Liver (tissue), 9 donors: Measurements from ENCODE around the gene SLC6A18. TPM values are rescaled to one million over a fixed set of nuclear protein-coding genes. Genes with fewer than 3 reads are reported as not detected.

Experiments used
- DNase-seq: peaks from one replicate; pipeline ENCODE4 v3.0.0-alpha.2; 2017; ENCODE audit warnings: low spot score
- H3K27ac ChIP-seq, 2 donors: one replicate each; pipeline ENCODE4 v1.7.0; 2013; ENCODE audit warnings: inconsistent platforms in 2 of 2, low read length in 2 of 2, control low read depth in 1 of 2, low read depth in 1 of 2, mild to moderate bottlenecking in 1 of 2
- H3K27me3 ChIP-seq, 4 donors: one replicate each; pipeline versions ENCODE4 v1.6.1 to v1.7.0; 2013; ENCODE audit warnings: low read length in 3 of 4, inconsistent platforms in 1 of 4, mild to moderate bottlenecking in 1 of 4, moderate library complexity in 1 of 4; ENCODE audit not compliant: control insufficient read depth in 4 of 4, insufficient read depth in 4 of 4
- H3K36me3 ChIP-seq, 4 donors: one replicate each; pipeline versions ENCODE4 v1.6.1 to v1.7.0; 2013; ENCODE audit warnings: low read length in 3 of 4, mild to moderate bottlenecking in 3 of 4, low read depth in 1 of 4, moderate library complexity in 1 of 4; ENCODE audit not compliant: control insufficient read depth in 4 of 4, insufficient read depth in 3 of 4
- H3K4me1 ChIP-seq, 4 donors: one replicate each; pipeline versions ENCODE4 v1.6.1 to v1.7.0; 2013; ENCODE audit warnings: low read length in 3 of 4, mild to moderate bottlenecking in 3 of 4, moderate library complexity in 1 of 4; ENCODE audit not compliant: control insufficient read depth in 4 of 4, insufficient read depth in 4 of 4
- H3K4me3 ChIP-seq, 3 donors: one replicate each; pipeline versions ENCODE4 v1.6.1 to v1.7.0; 2013; ENCODE audit warnings: low read length in 3 of 3, control low read depth in 1 of 3, low read depth in 1 of 3, mild to moderate bottlenecking in 1 of 3
- H3K9ac ChIP-seq, 2 donors: one replicate each; pipeline ENCODE4 v1.7.0; 2013; ENCODE audit warnings: low read length in 2 of 2, mild to moderate bottlenecking in 2 of 2, moderate library complexity in 2 of 2, control low read depth in 1 of 2, low read depth in 1 of 2
- H3K9me3 ChIP-seq, 4 donors: one replicate each; pipeline versions ENCODE4 v1.6.1 to v1.7.0; 2013; ENCODE audit warnings: low read length in 3 of 4; ENCODE audit not compliant: control insufficient read depth in 4 of 4
- ATF3 ChIP-seq: IDR thresholded peaks from 2 replicates; pipeline ENCODE4 v1.6.1; 2016; ENCODE audit warnings: antibody characterized with exemption
- EGR1 ChIP-seq, 2 donors: IDR thresholded peaks; 2 replicates each; pipeline ENCODE4 v1.6.1; 2016 to 2018; ENCODE audit warnings: antibody characterized with exemption in 2 of 2, low read depth in 2 of 2
- FOXA1 ChIP-seq: IDR thresholded peaks from 2 replicates; pipeline ENCODE4 v1.6.1; 2016; ENCODE audit warnings: antibody characterized with exemption
- FOXA2 ChIP-seq: IDR thresholded peaks from 2 replicates; pipeline ENCODE4 v1.6.1; 2016; ENCODE audit warnings: antibody characterized with exemption
- GABPA ChIP-seq, 2 donors: IDR thresholded peaks in 1 of 2; conservative IDR thresholded peaks in 1 of 2; 2 replicates each; pipeline ENCODE4 v1.6.1; 2016; ENCODE audit warnings: antibody characterized with exemption in 2 of 2, mild to moderate bottlenecking in 1 of 2, moderate library complexity in 1 of 2
- HNF4A ChIP-seq, 2 donors: conservative IDR thresholded peaks; 2 replicates each; pipeline ENCODE4 v1.6.1; 2016; ENCODE audit warnings: antibody characterized with exemption in 2 of 2, mild to moderate bottlenecking in 2 of 2
- HNF4G ChIP-seq: IDR thresholded peaks from 2 replicates; pipeline ENCODE4 v1.6.1; 2016; ENCODE audit warnings: antibody characterized with exemption
- MAX ChIP-seq: IDR thresholded peaks from 2 replicates; pipeline ENCODE4 v1.6.1; 2016; ENCODE audit warnings: antibody characterized with exemption
- RAD21 ChIP-seq, 2 donors: IDR thresholded peaks; 2 replicates each; pipeline ENCODE4 v1.6.1; 2016; ENCODE audit warnings: antibody characterized with exemption in 2 of 2, mild to moderate bottlenecking in 2 of 2
- RXRA ChIP-seq, 2 donors: IDR thresholded peaks; 2 replicates each; pipeline ENCODE4 v1.6.1; 2017 to 2018; ENCODE audit warnings: antibody characterized with exemption in 2 of 2, mild to moderate bottlenecking in 1 of 2
- SP1 ChIP-seq: IDR thresholded peaks from 2 replicates; pipeline ENCODE4 v1.6.1; 2018; ENCODE audit warnings: antibody characterized with exemption, mild to moderate bottlenecking
- TAF1 ChIP-seq: conservative IDR thresholded peaks from 2 replicates; pipeline ENCODE4 v1.6.1; 2016; ENCODE audit warnings: antibody characterized with exemption, mild to moderate bottlenecking
- YY1 ChIP-seq: IDR thresholded peaks from 2 replicates; pipeline ENCODE4 v1.6.1; 2016; ENCODE audit warnings: antibody characterized with exemption, mild to moderate bottlenecking
- ZBTB33 ChIP-seq: IDR thresholded peaks from 2 replicates; pipeline ENCODE4 v1.6.1; 2016; ENCODE audit warnings: antibody characterized with exemption
- WGBS: extraction: QIAGEN DNeasy Blood & Tissue Kit; methylation state at CpG from one replicate; pipeline ENCODE4 v1.1.7; 2013; 5-methylcytosine and 5-hydroxymethylcytosine counted together
- polyA plus RNA-seq, 2 donors: library from polyadenylated mRNA; stranded (reverse) in 1 of 2; unstranded in 1 of 2; fragments of 200-250 nt in 1 of 2; fragments of >200 nt in 1 of 2; fragmentation: Nextera tagmentation in 1 of 2; extraction: Ambion mirVana in 1 of 2; gene quantifications; one replicate each; pipeline versions ENCODE4 v1.2.1 to v1.2.3, GENCODE V29; 2013 to 2015
- total RNA-seq, 2 donors: library from RNA; depleted of rRNA; stranded (reverse); fragments of >200 nt; gene quantifications; one replicate each; pipeline ENCODE4 v1.2.3, GENCODE V29; 2014
- TF ChIP-seq, protein P1 (sequence below): IDR thresholded peaks from 2 replicates; pipeline ENCODE4 v1.6.1; 2016; ENCODE audit warnings: antibody characterized with exemption, mild to moderate bottlenecking
- TF ChIP-seq, protein P2 (sequence below): fragments of 150-350 bp; IDR thresholded peaks from 2 replicates; pipeline ENCODE4 v1.5.1; 2017; ENCODE audit warnings: improper control_type of control experiment, low read depth, low read length; ENCODE audit not compliant: missing input control
- donor health status: healthy.
- donor health status: healthy.
- donor health status: healthy.
- donor health status: healthy.
- donor health status: healthy.

Gene SLC6A18
- total and polyA plus RNA-seq, 4 donors = not detected

GRCh38 chr5:1246711-1247431, 21.7 kb downstream of the SLC6A18 start:
- 20% methylated on average over 43 of the region's 43 CpGs for WGBS
- H3K27me3 ChIP-seq = peaks cover 0 to 3% (median 1%) of the 10 kb centered on the region in 4 donors
- TF ChIP-seq, protein P1, sequence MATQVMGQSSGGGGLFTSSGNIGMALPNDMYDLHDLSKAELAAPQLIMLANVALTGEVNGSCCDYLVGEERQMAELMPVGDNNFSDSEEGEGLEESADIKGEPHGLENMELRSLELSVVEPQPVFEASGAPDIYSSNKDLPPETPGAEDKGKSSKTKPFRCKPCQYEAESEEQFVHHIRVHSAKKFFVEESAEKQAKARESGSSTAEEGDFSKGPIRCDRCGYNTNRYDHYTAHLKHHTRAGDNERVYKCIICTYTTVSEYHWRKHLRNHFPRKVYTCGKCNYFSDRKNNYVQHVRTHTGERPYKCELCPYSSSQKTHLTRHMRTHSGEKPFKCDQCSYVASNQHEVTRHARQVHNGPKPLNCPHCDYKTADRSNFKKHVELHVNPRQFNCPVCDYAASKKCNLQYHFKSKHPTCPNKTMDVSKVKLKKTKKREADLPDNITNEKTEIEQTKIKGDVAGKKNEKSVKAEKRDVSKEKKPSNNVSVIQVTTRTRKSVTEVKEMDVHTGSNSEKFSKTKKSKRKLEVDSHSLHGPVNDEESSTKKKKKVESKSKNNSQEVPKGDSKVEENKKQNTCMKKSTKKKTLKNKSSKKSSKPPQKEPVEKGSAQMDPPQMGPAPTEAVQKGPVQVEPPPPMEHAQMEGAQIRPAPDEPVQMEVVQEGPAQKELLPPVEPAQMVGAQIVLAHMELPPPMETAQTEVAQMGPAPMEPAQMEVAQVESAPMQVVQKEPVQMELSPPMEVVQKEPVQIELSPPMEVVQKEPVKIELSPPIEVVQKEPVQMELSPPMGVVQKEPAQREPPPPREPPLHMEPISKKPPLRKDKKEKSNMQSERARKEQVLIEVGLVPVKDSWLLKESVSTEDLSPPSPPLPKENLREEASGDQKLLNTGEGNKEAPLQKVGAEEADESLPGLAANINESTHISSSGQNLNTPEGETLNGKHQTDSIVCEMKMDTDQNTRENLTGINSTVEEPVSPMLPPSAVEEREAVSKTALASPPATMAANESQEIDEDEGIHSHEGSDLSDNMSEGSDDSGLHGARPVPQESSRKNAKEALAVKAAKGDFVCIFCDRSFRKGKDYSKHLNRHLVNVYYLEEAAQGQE = peak; percentile 100
- no peak for TF ChIP-seq MAX
- no peak for TF ChIP-seq FOXA2
- TF ChIP-seq YY1 = no peak
- TF ChIP-seq ZBTB33 = no peak
- no peak for TF ChIP-seq HNF4A (conservative IDR thresholded peaks at IDR 0.05)
- no peak for TF ChIP-seq TAF1
- no peak overlapping the region for H3K9ac ChIP-seq
- no peak overlapping the region for H3K27ac ChIP-seq
- DNase-seq = peak; percentile 63
- H3K4me1 ChIP-seq = no peaks in the 10 kb centered on the region
- H3K36me3 ChIP-seq = no peaks in the 10 kb centered on the region
- no peaks in the 10 kb centered on the region for H3K9me3 ChIP-seq
- no peak overlapping the region for H3K4me3 ChIP-seq

DNA sequence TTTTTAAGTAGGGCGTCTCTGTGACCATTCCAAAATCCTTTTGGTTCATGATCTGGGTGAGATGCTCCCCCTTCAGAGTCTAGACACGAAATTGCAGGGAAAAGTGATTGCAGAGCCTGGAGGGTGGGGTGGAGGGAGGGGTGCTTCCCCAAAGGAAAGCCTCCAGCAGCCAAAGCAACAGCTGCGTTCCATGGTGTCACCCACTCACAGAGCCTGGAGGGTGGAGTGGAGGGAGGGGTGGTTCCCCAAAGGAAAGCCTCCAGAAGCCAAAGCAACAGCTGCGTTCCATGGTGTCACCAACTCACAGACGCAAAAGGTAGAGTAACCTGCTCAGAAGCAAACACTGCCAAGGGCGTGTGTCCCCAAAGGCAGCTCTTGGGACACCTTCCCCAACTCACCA, 22.6 kb downstream of the SLC6A18 start:
- Histone ChIP-seq H3K4me1 (no peaks in the 10 kb centered on the region), H3K9me3 (no peaks in the 10 kb centered on the region), H3K9ac (no peak overlapping the region), H3K27me3 (peaks cover 0 to 3% (median 1%) of the 10 kb centered on the region in 4 donors), H3K4me3 (no peak overlapping the region), H3K36me3 (no peaks in the 10 kb centered on the region), H3K27ac (no peak overlapping the region)
- WGBS = 75% methylated on average over 6 of the region's 6 CpGs
- TF ChIP-seq ZBTB33 = no peak
- TF ChIP-seq GABPA (IDR thresholded peaks at IDR 0.05 in 1 of 2, conservative IDR thresholded peaks at IDR 0.05 in 1 of 2) = no peak
- TF ChIP-seq RXRA (IDR thresholded peaks at IDR 0.05) = no peak
- no peak for TF ChIP-seq SP1
- TF ChIP-seq HNF4A (conservative IDR thresholded peaks at IDR 0.05) = no peak
- no peak for TF ChIP-seq MAX
- TF ChIP-seq, protein P1 = no peak
- TF ChIP-seq RAD21 (IDR thresholded peaks at IDR 0.05) = no peak
- TF ChIP-seq HNF4G = no peak
- no peak for TF ChIP-seq EGR1 (IDR thresholded peaks at IDR 0.05; ENCODE audit: low read depth in 2 of 2)
- TF ChIP-seq YY1 = no peak
- no peak for TF ChIP-seq FOXA1
- TF ChIP-seq ATF3 = no peak
- TF ChIP-seq, protein P2, sequence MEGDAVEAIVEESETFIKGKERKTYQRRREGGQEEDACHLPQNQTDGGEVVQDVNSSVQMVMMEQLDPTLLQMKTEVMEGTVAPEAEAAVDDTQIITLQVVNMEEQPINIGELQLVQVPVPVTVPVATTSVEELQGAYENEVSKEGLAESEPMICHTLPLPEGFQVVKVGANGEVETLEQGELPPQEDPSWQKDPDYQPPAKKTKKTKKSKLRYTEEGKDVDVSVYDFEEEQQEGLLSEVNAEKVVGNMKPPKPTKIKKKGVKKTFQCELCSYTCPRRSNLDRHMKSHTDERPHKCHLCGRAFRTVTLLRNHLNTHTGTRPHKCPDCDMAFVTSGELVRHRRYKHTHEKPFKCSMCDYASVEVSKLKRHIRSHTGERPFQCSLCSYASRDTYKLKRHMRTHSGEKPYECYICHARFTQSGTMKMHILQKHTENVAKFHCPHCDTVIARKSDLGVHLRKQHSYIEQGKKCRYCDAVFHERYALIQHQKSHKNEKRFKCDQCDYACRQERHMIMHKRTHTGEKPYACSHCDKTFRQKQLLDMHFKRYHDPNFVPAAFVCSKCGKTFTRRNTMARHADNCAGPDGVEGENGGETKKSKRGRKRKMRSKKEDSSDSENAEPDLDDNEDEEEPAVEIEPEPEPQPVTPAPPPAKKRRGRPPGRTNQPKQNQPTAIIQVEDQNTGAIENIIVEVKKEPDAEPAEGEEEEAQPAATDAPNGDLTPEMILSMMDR = no peak
- no peak for TF ChIP-seq TAF1
- TF ChIP-seq FOXA2 = no peak
- no peak for DNase-seq
